ENCODE measurements around the gene ACOT8.
A peak's percentile ranks its signal among the peaks of the same experiment; 100 is the strongest.

ACOT8 gene

DNA sequence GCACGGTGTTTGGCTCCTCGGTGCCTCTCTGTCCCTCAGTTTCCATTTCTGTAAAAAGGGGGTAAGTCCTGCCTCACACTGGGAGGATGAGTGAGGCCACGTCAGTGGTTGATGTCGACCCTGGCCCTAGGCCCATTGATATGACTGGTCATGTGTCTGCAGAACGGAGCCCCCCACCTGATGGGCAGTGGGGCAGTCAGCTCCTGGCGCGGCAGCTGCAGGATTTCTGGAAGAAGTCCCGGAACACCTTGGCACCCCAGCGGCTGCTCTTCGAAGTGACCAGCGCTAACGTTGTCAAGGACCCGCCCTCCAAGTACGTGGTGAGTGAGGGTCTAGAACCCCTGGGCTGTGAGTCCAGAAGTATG lies 22.4 kb downstream of the ACOT8 start:
- no peak overlapping the region for H3K4me2 ChIP-seq (ENCODE audit: low read length)
- H3K36me3 ChIP-seq (ENCODE audit: control insufficient read depth, low read length), result no peaks in the 10 kb centered on the region
- no peaks in the 10 kb centered on the region for H3K9me2 ChIP-seq (replicated peaks; ENCODE audit: control insufficient read depth, low read length)
- H3K27ac ChIP-seq (ENCODE audit: low read depth, low read length), result no peak overlapping the region
- no peak overlapping the region for H3K4me3 ChIP-seq (ENCODE audit: low read length)
- H3K27me3 ChIP-seq (ENCODE audit: control insufficient read depth, low read length), result peaks cover 23% of the 10 kb centered on the region
- 0 out of 2 replicates have a peak, but pooled peaks cover 2% of the 10 kb centered on the region for H3F3A ChIP-seq (ENCODE audit: control insufficient read depth, insufficient read depth)
- H3K4me1 ChIP-seq (ENCODE audit: control insufficient read depth, low read length), result peaks cover 11% of the 10 kb centered on the region
- no peak for TF ChIP-seq EZH2phosphoT487 (IDR thresholded peaks at IDR 0.05; ENCODE audit: borderline replicate concordance, low read length)
- TF ChIP-seq, protein P1, sequence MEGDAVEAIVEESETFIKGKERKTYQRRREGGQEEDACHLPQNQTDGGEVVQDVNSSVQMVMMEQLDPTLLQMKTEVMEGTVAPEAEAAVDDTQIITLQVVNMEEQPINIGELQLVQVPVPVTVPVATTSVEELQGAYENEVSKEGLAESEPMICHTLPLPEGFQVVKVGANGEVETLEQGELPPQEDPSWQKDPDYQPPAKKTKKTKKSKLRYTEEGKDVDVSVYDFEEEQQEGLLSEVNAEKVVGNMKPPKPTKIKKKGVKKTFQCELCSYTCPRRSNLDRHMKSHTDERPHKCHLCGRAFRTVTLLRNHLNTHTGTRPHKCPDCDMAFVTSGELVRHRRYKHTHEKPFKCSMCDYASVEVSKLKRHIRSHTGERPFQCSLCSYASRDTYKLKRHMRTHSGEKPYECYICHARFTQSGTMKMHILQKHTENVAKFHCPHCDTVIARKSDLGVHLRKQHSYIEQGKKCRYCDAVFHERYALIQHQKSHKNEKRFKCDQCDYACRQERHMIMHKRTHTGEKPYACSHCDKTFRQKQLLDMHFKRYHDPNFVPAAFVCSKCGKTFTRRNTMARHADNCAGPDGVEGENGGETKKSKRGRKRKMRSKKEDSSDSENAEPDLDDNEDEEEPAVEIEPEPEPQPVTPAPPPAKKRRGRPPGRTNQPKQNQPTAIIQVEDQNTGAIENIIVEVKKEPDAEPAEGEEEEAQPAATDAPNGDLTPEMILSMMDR (IDR thresholded peaks at IDR 0.05; ENCODE audit: low read depth, low read length, poor library complexity, severe bottlenecking), result no peak
- no peaks in the 10 kb centered on the region for H4K20me1 ChIP-seq (ENCODE audit: control insufficient read depth, insufficient read depth, low read depth, low read length)
- H3K79me2 ChIP-seq (ENCODE audit: control insufficient read depth, low read length), result no peaks in the 10 kb centered on the region
- H3K9me3 ChIP-seq (ENCODE audit: control insufficient read depth, insufficient read depth, low read length), result no peaks in the 10 kb centered on the region

DNA sequence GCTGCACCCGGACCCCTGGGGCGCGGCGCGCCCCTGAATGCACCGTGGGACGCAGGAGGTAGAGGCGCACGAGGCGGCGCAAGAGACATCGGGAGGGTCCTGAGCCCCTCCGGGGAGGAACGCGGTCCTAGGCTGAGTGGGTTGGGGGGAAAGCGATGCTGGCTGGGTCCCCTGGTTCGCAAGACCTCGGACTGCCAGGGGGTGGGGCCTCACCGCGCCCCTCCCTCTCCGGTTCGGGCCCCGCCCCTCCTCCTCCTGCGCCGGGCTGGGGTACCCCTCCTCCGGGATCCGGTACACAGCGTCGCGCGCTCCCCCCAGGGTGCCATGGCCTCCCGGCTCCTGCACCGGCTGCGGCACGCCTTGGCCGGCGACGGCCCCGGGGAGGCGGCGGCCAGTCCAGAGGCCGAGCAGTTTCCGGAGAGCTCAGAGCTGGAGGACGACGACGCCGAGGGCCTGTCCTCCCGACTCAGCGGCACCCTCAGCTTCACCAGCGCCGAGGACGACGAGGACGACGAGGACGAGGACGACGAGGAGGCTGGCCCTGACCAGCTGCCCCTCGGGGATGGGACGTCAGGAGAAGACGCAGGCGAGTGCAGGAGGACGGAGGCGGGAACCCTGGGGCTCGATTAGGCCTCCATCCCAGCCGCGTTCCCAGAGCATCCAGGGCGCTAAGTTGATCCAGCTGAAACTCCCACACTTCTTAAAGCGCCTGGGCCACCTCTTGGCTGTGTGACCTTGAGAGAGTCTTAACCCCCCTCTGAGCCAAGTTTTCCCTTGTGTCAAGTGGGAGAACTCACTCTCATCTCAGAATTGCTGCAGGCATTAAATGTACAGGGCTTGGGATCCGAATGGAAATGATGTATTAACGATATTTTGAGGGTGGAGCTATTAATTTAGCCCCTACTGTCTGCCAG lies 23.1 kb downstream of the ACOT8 start:
- Histone ChIP-seq H3K27ac (ENCODE audit: low read depth, low read length) (no peak overlapping the region), H3K36me3 (ENCODE audit: control insufficient read depth, low read length) (no peaks in the 10 kb centered on the region), H3F3A (ENCODE audit: control insufficient read depth, insufficient read depth) (0 out of 2 replicates have a peak, but pooled peaks cover 2% of the 10 kb centered on the region), H4K20me1 (ENCODE audit: control insufficient read depth, insufficient read depth, low read depth, low read length) (no peaks in the 10 kb centered on the region), H3K9me2 (replicated peaks; ENCODE audit: control insufficient read depth, low read length) (no peaks in the 10 kb centered on the region), H3K4me3 (ENCODE audit: low read length) (peak overlapping the region; percentile 65), H3K79me2 (ENCODE audit: control insufficient read depth, low read length) (no peaks in the 10 kb centered on the region), H3K9me3 (ENCODE audit: control insufficient read depth, insufficient read depth, low read length) (no peaks in the 10 kb centered on the region), H3K4me2 (ENCODE audit: low read length) (peak overlapping the region; percentile 67), H3K4me1 (ENCODE audit: control insufficient read depth, low read length) (peaks cover 11% of the 10 kb centered on the region), H3K27me3 (ENCODE audit: control insufficient read depth, low read length) (peaks cover 23% of the 10 kb centered on the region)
- no peak for TF ChIP-seq EZH2phosphoT487 (IDR thresholded peaks at IDR 0.05; ENCODE audit: borderline replicate concordance, low read length)
- TF ChIP-seq, protein P1 (IDR thresholded peaks at IDR 0.05; ENCODE audit: low read depth, low read length, poor library complexity, severe bottlenecking), result no peak

GRCh38 chr20:45833030-45833882 lies 23.9 kb downstream of the ACOT8 start, which contains the start of gene SNX21:
Gene SNX21, plus strand, starts transcription at chr20:45833799. Its CDS starts 121 bp downstream, at chr20:45833920.
- no peak within 1 kb of the TSS for H3K27ac ChIP-seq (ENCODE audit: low read depth, low read length)
- no peaks in the 10 kb centered on the region for H3K36me3 ChIP-seq (ENCODE audit: control insufficient read depth, low read length)
- H3K27me3 ChIP-seq (ENCODE audit: control insufficient read depth, low read length), result peaks cover 23% of the 10 kb centered on the region
- peak within 1 kb of the TSS; percentile 67 for H3K4me2 ChIP-seq (ENCODE audit: low read length)
- H3K9me2 ChIP-seq (replicated peaks; ENCODE audit: control insufficient read depth, low read length), result no peaks in the 10 kb centered on the region
- H3F3A ChIP-seq (ENCODE audit: control insufficient read depth, insufficient read depth), result 0 out of 2 replicates have a peak, but pooled peaks cover 2% of the 10 kb centered on the region
- peak within 1 kb of the TSS; percentile 65 for H3K4me3 ChIP-seq (ENCODE audit: low read length)
- H3K79me2 ChIP-seq (ENCODE audit: control insufficient read depth, low read length), result no peaks in the 10 kb centered on the region
- TF ChIP-seq, protein P1 (IDR thresholded peaks at IDR 0.05; ENCODE audit: low read depth, low read length, poor library complexity, severe bottlenecking), result no peak
- 0 out of 2 replicates have a peak, but pooled peaks have one; percentile 51 for TF ChIP-seq EZH2phosphoT487 (IDR thresholded peaks at IDR 0.05; ENCODE audit: borderline replicate concordance, low read length)
- H4K20me1 ChIP-seq (ENCODE audit: control insufficient read depth, insufficient read depth, low read depth, low read length), result no peaks in the 10 kb centered on the region
- H3K4me1 ChIP-seq (ENCODE audit: control insufficient read depth, low read length), result peaks cover 11% of the 10 kb centered on the region
- H3K9me3 ChIP-seq (ENCODE audit: control insufficient read depth, insufficient read depth, low read length), result no peaks in the 10 kb centered on the region

Measured in DOHH2 (cell line).